Lower lobe of right lung (tissue), 2 donors: Measurements from ENCODE around the gene COG6. TPM values are rescaled to one million over a fixed set of nuclear protein-coding genes. Genes with fewer than 3 reads are reported as not detected.
A peak's percentile ranks its signal among the peaks of the same experiment; 100 is the strongest.

Source experiments
- ATAC-seq, 2 donors: fragments of 200-7000 bp; cut with Tn5 transposase; one replicate each; pipeline ENCODE4 v1.9.1; 2020 to 2022; ENCODE audit warnings: mild to moderate bottlenecking in 2 of 2, moderate library complexity in 2 of 2
- DNase-seq: peaks from one replicate; pipeline ENCODE4 v3.0.0-alpha.2; 2020
- H3K27ac ChIP-seq: fragments of 200-600 bp; one replicate; pipeline ENCODE4 v1.8.0; 2022
- H3K27me3 ChIP-seq: fragments of 200-600 bp; one replicate; pipeline ENCODE4 v1.8.0; 2022; ENCODE audit warnings: low read depth
- H3K36me3 ChIP-seq: fragments of 200-600 bp; one replicate; pipeline ENCODE4 v1.8.0; 2022; ENCODE audit warnings: mild to moderate bottlenecking
- H3K4me1 ChIP-seq: fragments of 200-600 bp; one replicate; pipeline ENCODE4 v1.8.0; 2022
- H3K4me3 ChIP-seq: fragments of 200-600 bp; one replicate; pipeline ENCODE4 v1.8.0; 2022; ENCODE audit warnings: mild to moderate bottlenecking
- H3K9me3 ChIP-seq: fragments of 200-600 bp; one replicate; pipeline ENCODE4 v1.8.0; 2022
- CTCF ChIP-seq: fragments of 200-600 bp; IDR thresholded peaks from one replicate; pipeline ENCODE4 v1.8.0; 2022; ENCODE audit warnings: antibody characterized with exemption, mild to moderate bottlenecking
- intact Hi-C: fragments of 100-400 bp; cut with DNase I; formaldehyde crosslinking; loops from one replicate; pipeline ENCODE4 v1.11.0; 2022
- total RNA-seq: library from RNA; stranded (reverse); fragmentation: NEBNext Ultra II Directional; extraction: Animal tissue kit (Norgen Biotek cat#: 25700); gene quantifications from one replicate; pipeline ENCODE4 v1.2.1, GENCODE V29; 2021
- donor health status: DM: no; HTN: yes; CAD: no; lungs with severe emphysema.

The COG6 gene
- total RNA-seq, 1 donor from 2014 or later = 28.6 TPM

GRCh38 chr13:39641645-39642044 lies 13.8 kb upstream of the COG6 start:
- H3K4me1 ChIP-seq = no peaks in the 10 kb centered on the region
- no peak overlapping the region for H3K4me3 ChIP-seq
- H3K9me3 ChIP-seq = no peaks in the 10 kb centered on the region
- no peaks in the 10 kb centered on the region for H3K36me3 ChIP-seq
- TF ChIP-seq CTCF = no peak
- intact Hi-C loops = no loop called here
- no peak overlapping the region for H3K27ac ChIP-seq
- H3K27me3 ChIP-seq = no peaks in the 10 kb centered on the region
- DNase-seq (no peak), ATAC-seq (no peak)

- ATAC-seq (no peak), DNase-seq (no peak)
- H3K9me3 ChIP-seq = no peaks in the 10 kb centered on the region
- intact Hi-C loops = no loop called here
- no peaks in the 10 kb centered on the region for H3K27me3 ChIP-seq
- TF ChIP-seq CTCF = no peak
- no peaks in the 10 kb centered on the region for H3K4me1 ChIP-seq
- no peaks in the 10 kb centered on the region for H3K36me3 ChIP-seq
- H3K27ac ChIP-seq = no peak overlapping the region
- H3K4me3 ChIP-seq = no peak overlapping the region
These were observed 9.3 kb upstream of the COG6 start for GRCh38 chr13:39646122-39646521.

GRCh38 chr13:39655041-39655568 lies 357 bp upstream of the COG6 start:
- Histone ChIP-seq H3K4me3 (peak overlapping the region; percentile 77), H3K36me3 (no peaks in the 10 kb centered on the region), H3K9me3 (no peaks in the 10 kb centered on the region), H3K27ac (peak overlapping the region; percentile 76), H3K27me3 (no peaks in the 10 kb centered on the region), H3K4me1 (peaks cover 11% of the 10 kb centered on the region)
- intact Hi-C loops = no loop called here
- DNase-seq (no peak), ATAC-seq (peak in 1 of 2 donors; percentile 18)
- TF ChIP-seq CTCF = no peak

GRCh38 chr13:39656325-39656677 lies 839 bp downstream of the COG6 start:
- no peak for TF ChIP-seq CTCF
- H3K27me3 ChIP-seq = no peaks in the 10 kb centered on the region
- H3K36me3 ChIP-seq = peaks cover 5% of the 10 kb centered on the region
- no peaks in the 10 kb centered on the region for H3K9me3 ChIP-seq
- intact Hi-C loops = no loop called here
- ATAC-seq = no peak
- H3K4me3 ChIP-seq = peak overlapping the region; percentile 77
- peaks cover 11% of the 10 kb centered on the region for H3K4me1 ChIP-seq
- H3K27ac ChIP-seq = no peak overlapping the region
- no peak for DNase-seq

GRCh38 chr13:39663508-39663907 lies 8.0 kb downstream of the COG6 start:
- H3K4me3 ChIP-seq = no peak overlapping the region
- intact Hi-C loops = no loop called here
- ATAC-seq (no peak), DNase-seq (no peak)
- H3K4me1 ChIP-seq = no peaks in the 10 kb centered on the region
- H3K9me3 ChIP-seq = no peaks in the 10 kb centered on the region
- H3K27me3 ChIP-seq = no peaks in the 10 kb centered on the region
- H3K27ac ChIP-seq = no peak overlapping the region
- H3K36me3 ChIP-seq = peaks cover 25% of the 10 kb centered on the region
- no peak for TF ChIP-seq CTCF

GRCh38 chr13:39663958-39664357 lies 8.5 kb downstream of the COG6 start:
- peaks cover 25% of the 10 kb centered on the region for H3K36me3 ChIP-seq
- no peak overlapping the region for H3K4me3 ChIP-seq
- intact Hi-C loops = no loop called here
- no peaks in the 10 kb centered on the region for H3K4me1 ChIP-seq
- H3K27ac ChIP-seq = no peak overlapping the region
- no peak for TF ChIP-seq CTCF
- H3K9me3 ChIP-seq = no peaks in the 10 kb centered on the region
- DNase-seq (no peak), ATAC-seq (no peak)
- H3K27me3 ChIP-seq = no peaks in the 10 kb centered on the region
